HG03457 (cell line): Measurements from ENCODE around the gene CACNA2D3.

ENCODE experiments used
- ATAC-seq: cut with Tn5 transposase; IDR thresholded peaks from one replicate; pipeline ENCODE4 v1.9.1; 2021; ENCODE audit warnings: moderate number of reproducible peaks; ENCODE audit not compliant: unreplicated experiment

The CACNA2D3 gene

GRCh38 chr3:54361746-54362283 lies 239.5 kb downstream of the CACNA2D3 start:
- ATAC-seq, result no peak

GRCh38 chr3:54366007-54366750 lies 243.8 kb downstream of the CACNA2D3 start:
- no peak for ATAC-seq

- no peak for ATAC-seq
These were observed 244.5 kb downstream of the CACNA2D3 start for GRCh38 chr3:54366839-54367238.

- ATAC-seq, result no peak
These were observed 249.9 kb downstream of the CACNA2D3 start for GRCh38 chr3:54372232-54372631.

GRCh38 chr3:54374214-54374852 lies 252.0 kb downstream of the CACNA2D3 start:
- ATAC-seq, result no peak

- no peak for ATAC-seq
These were observed 253.9 kb downstream of the CACNA2D3 start for GRCh38 chr3:54376142-54376807.

GRCh38 chr3:54376939-54377578 lies 254.7 kb downstream of the CACNA2D3 start:
- no peak for ATAC-seq

GRCh38 chr3:54378184-54378583 lies 255.8 kb downstream of the CACNA2D3 start:
- no peak for ATAC-seq

GRCh38 chr3:54384279-54384678 lies 261.9 kb downstream of the CACNA2D3 start:
- no peak for ATAC-seq

- no peak for ATAC-seq
These were observed 268.2 kb downstream of the CACNA2D3 start for GRCh38 chr3:54390582-54390981.

- no peak for ATAC-seq
These were observed 270.8 kb downstream of the CACNA2D3 start for GRCh38 chr3:54393150-54393549.

GRCh38 chr3:54408328-54408727 lies 286.0 kb downstream of the CACNA2D3 start:
- no peak for ATAC-seq

GRCh38 chr3:54421943-54422342 lies 299.6 kb downstream of the CACNA2D3 start:
- no peak for ATAC-seq

- ATAC-seq, result no peak
These were observed 301.9 kb downstream of the CACNA2D3 start for GRCh38 chr3:54424292-54424691.

GRCh38 chr3:54426381-54426780 lies 304.0 kb downstream of the CACNA2D3 start:
- ATAC-seq, result no peak

- no peak for ATAC-seq
These were observed 305.1 kb downstream of the CACNA2D3 start for GRCh38 chr3:54427501-54427900.

GRCh38 chr3:54427941-54428871 lies 305.9 kb downstream of the CACNA2D3 start:
- ATAC-seq, result no peak

- no peak for ATAC-seq
These were observed 310.6 kb downstream of the CACNA2D3 start for GRCh38 chr3:54432975-54433374.

- ATAC-seq, result no peak
These were observed 311.5 kb downstream of the CACNA2D3 start for GRCh38 chr3:54433846-54434245.

- no peak for ATAC-seq
These were observed 312.4 kb downstream of the CACNA2D3 start for GRCh38 chr3:54434756-54435155.
